Lower leg skin (tissue), 3 donors: ENCODE results near the gene TXNRD2.

Experiments used
- POLR2A ChIP-seq, 2 donors: fragments of 450-650 bp; IDR thresholded peaks; one replicate each; pipeline ENCODE4 v1.6.1; 2016 to 2017; ENCODE audit warnings: antibody characterized with exemption in 2 of 2, mild to moderate bottlenecking in 1 of 2, moderate library complexity in 1 of 2
- TF ChIP-seq, protein P1 (sequence below), 3 donors: fragments of 450-650 bp; IDR thresholded peaks; one replicate each; pipeline ENCODE4 v1.5.1; 2016; ENCODE audit warnings: antibody characterized with exemption in 3 of 3, mild to moderate bottlenecking in 3 of 3, moderate library complexity in 2 of 3

DNA sequence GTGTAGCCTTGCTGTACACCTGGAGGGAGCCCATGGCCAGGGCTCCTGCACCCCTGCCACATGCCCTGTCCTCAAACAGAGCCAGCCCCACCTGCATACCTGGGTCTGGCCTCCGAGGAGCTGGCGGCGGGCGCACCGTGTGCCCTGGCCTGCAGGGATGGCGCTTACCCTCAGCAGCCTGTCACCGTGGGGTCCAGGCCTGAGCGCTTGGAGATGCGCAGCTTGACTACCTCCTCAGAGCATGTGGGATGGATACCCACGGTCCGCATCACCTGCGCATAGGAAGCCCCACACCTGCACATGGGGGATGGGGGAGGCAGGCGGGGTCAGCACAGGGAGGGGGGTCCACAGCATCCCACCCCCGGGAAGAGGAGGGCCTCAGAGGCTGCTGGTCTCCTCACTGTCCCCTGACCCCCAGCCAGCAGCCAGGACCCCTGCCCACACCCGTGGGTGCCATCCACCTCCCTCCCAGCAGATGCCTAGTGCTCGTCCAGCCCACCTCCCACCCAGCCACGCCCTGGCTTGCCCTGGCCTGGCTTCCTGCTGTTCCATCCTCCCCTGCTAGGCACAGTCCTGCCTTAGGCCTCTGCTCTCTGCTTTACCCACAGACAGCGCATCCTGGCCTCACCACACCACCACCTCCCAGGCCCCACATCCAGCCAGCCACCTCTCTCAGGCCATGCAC lies 64.5 kb downstream of the TXNRD2 start:
- TF ChIP-seq POLR2A (IDR thresholded peaks at IDR 0.05) = no peak
- TF ChIP-seq, protein P1, sequence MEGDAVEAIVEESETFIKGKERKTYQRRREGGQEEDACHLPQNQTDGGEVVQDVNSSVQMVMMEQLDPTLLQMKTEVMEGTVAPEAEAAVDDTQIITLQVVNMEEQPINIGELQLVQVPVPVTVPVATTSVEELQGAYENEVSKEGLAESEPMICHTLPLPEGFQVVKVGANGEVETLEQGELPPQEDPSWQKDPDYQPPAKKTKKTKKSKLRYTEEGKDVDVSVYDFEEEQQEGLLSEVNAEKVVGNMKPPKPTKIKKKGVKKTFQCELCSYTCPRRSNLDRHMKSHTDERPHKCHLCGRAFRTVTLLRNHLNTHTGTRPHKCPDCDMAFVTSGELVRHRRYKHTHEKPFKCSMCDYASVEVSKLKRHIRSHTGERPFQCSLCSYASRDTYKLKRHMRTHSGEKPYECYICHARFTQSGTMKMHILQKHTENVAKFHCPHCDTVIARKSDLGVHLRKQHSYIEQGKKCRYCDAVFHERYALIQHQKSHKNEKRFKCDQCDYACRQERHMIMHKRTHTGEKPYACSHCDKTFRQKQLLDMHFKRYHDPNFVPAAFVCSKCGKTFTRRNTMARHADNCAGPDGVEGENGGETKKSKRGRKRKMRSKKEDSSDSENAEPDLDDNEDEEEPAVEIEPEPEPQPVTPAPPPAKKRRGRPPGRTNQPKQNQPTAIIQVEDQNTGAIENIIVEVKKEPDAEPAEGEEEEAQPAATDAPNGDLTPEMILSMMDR (IDR thresholded peaks at IDR 0.05) = no peak
